SIG-M5 (cell line): ENCODE data around the gene MLH1.

ENCODE experiments used
- DNase-seq: peaks from one replicate; lab custom pipeline; 2025; lab: John Stamatoyannopoulos, UW

Gene MLH1

GRCh38 chr3:36981006-36981405 lies 12.3 kb upstream of the MLH1 start:
- no peak for DNase-seq

GRCh38 chr3:36988356-36988755 lies 5.0 kb upstream of the MLH1 start:
- no peak for DNase-seq

- DNase-seq: no peak
Observed at GRCh38 chr3:36989005-36989404, 4.3 kb upstream of the MLH1 start.

GRCh38 chr3:36989568-36989967 lies 3.8 kb upstream of the MLH1 start:
- DNase-seq: no peak

- no peak for DNase-seq
Observed at GRCh38 chr3:36991147-36991546, 2.2 kb upstream of the MLH1 start.

DNA sequence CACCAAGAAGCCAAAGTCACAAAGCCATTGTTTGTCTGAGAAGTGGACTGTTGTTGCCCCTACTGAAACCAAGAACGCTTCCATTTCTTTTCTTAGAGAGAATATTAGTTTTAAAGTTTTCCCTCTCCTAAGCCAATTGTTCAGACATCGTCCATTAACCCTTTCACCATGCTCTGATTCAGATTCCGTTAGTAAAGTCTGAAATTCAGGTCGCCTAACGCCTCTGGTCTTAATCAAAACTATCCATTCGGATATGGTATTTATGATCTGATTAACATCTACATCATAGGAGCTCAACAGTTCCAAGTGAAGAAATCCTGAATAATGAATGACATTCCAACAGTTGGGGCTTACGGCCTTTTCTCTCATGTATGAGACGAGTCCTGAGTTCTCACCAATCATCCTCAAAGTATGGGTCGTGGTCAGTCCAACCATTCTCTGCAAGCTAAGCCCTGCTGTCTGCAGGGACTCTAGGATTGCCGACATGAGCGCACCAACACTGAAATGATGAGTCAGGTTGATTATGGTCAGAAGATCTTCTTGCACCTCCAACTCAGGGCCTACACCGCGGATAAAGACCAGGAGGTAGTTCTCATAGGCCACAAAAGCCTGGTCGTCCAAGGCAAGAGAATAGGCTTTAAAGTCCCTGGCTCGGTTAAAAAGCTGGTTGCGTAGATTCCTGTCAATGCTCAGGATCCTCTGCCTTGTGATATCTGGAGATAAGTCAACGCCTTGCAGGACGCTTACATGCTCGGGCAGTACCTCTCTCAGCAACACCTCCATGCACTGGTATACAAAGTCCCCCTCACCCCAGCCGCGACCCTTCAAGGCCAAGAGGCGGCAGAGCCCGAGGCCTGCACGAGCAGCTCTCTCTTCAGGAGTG lies 1.2 kb upstream of the MLH1 start:
- DNase-seq: no peak

GRCh38 chr3:36992806-36993325 lies 452 bp upstream of the MLH1 start, which contains the start of gene EPM2AIP1:
EPM2AIP1 (minus strand) TSS chr3:36993131; CDS start chr3:36993077, 54 bp downstream.
- no peak for DNase-seq

DNA sequence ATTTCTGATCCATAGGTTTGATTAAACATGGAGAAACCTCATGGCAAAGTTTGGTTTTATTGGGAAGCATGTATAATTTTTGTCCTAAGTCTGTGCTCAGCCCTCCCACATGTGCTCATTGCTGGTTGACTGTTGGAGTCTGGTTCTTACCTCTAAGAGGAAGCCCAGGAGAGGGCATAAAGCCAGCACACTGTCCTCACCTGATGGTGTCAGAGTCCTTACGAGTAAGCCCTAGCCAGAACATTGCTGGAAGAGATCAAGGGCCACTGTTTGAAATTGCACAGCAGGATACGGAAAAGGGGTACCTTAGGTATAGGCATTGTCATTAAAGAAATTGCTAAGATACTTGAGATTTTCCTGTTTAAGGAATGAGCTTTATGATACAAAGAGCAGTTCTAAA lies 21.3 kb downstream of the MLH1 start:
- DNase-seq: no peak

GRCh38 chr3:37015642-37016041 lies 22.3 kb downstream of the MLH1 start:
- DNase-seq: no peak

DNA sequence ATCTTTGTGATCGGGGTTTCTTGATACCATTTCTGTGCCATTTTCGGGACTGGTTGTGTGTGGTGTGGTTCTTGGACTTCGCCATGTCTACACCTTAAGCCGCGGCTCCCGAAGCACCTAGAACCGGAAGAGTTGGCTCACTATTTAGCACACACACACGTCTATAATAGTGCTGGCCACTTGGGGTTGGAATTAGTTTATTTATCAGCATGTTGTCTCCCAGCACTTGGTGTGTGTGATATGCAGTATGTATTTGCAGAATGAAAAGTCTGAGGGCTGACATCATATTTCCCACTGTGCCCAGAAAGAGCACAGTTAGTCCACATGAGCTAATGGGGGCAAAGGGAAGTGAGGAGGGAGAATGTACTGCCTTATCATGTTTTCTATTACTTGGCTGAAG lies 23.6 kb downstream of the MLH1 start:
- DNase-seq: no peak

GRCh38 chr3:37017683-37018082 lies 24.4 kb downstream of the MLH1 start:
- no peak for DNase-seq

DNA sequence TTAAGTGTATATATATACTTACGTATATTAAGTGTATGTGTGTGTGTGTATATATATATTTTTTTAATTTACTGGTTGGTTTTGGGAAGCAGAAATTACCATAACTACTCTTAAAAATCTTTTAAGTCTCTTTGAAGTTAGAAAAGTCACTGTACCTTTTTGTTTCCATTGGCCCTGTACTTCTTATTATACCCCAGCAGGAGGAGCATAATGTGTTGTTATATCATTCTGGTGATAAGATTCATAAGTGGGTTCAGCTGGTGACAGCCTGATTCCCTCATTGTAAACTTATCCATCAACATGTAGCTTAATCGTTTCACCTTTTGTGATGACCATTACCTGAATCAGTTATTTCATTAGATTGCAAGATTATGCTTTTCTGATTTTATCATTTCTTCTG lies 30.8 kb downstream of the MLH1 start:
- DNase-seq: no peak

- peak; percentile 52 for DNase-seq
Observed at GRCh38 chr3:37024820-37025405, 31.6 kb downstream of the MLH1 start.

DNA sequence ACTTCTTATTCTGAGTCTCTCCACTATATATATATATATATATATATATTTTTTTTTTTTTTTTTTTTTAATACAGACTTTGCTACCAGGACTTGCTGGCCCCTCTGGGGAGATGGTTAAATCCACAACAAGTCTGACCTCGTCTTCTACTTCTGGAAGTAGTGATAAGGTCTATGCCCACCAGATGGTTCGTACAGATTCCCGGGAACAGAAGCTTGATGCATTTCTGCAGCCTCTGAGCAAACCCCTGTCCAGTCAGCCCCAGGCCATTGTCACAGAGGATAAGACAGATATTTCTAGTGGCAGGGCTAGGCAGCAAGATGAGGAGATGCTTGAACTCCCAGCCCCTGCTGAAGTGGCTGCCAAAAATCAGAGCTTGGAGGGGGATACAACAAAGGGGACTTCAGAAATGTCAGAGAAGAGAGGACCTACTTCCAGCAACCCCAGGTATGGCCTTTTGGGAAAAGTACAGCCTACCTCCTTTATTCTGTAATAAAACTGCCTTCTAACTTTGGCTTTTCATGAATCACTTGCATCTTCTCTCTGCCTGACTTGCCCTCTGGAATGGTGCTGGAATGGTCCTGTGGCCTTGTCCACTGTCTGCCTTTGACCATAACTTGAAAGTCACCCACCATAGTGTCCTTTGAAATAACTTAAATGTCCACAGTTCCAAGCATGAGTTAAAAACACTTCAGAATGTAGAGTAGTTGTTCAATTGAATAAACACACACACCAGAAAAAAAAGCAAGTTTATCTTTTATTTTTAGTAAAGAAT lies 32.4 kb downstream of the MLH1 start:
- no peak for DNase-seq

GRCh38 chr3:37026851-37027250 lies 33.5 kb downstream of the MLH1 start:
- DNase-seq: no peak

- no peak for DNase-seq
Observed at GRCh38 chr3:37028329-37028728, 35.0 kb downstream of the MLH1 start.

DNA sequence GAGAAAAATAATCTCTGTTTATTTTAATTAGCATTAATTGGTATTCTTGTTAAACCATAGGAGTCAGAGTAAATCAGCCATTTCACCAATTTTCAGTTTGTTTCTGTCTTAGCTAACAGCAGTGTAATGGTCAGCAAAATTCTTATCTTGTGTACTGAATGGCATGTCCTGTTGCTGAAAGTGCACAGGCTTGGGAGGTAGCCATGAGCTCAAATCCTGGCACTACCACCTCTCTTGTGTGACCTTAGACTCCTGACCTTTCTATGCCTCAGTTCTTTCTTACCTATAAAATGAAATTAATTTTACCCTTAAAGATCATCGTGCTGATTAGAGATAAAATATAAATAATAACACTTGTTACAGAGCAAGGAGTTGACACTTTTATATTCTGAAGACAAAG lies 35.8 kb downstream of the MLH1 start:
- DNase-seq: no peak

DNA sequence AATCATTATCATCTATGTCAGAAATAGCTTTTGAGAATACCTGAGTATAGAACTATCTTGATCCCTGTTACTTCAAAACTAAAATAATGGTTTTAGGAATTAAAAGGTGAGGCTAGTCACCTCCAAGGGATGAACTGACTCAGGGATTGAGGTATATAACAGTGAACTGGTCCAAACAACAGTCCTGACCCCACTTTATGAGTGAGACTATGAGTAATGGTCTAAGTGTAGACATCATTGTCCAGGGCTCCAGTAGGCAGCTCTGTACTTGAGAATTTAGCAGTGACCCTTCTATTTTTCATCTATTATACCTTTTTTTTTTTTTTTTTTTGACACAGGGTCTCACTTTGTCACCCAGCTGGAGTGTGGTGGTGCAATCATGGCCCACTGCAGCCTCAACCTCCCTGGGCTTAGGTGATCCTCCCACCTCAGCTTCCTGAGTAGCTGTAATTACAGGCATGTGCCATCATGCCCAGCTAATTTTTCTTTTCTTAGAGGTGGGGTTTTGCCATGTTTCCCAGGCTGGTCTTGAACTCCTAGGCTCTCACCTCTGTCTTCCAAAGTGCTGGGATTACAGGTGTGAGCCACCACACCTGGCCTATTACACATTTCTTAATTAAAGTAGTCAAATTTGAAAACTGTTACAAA lies 36.3 kb downstream of the MLH1 start:
- DNase-seq: no peak

DNA sequence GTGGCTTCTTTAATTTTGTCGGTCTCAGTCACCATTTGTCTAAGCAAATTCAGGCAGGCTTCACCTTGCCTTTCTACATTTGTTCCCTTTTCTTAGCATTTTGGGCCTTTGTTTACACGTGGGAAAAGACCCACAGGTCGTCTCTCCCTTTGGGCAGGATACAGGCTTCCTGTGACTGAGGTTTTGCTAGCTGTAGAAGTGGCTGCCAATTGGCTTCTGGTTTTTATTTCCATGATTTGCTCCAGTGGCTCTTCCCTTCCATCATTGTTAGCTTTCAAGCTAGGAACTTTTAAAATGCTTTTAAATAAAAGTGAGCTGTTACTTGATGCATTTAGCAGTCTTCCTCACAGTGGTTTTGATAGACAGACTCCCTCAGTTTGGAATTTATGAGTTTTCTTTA lies 37.3 kb downstream of the MLH1 start:
- DNase-seq: no peak

DNA sequence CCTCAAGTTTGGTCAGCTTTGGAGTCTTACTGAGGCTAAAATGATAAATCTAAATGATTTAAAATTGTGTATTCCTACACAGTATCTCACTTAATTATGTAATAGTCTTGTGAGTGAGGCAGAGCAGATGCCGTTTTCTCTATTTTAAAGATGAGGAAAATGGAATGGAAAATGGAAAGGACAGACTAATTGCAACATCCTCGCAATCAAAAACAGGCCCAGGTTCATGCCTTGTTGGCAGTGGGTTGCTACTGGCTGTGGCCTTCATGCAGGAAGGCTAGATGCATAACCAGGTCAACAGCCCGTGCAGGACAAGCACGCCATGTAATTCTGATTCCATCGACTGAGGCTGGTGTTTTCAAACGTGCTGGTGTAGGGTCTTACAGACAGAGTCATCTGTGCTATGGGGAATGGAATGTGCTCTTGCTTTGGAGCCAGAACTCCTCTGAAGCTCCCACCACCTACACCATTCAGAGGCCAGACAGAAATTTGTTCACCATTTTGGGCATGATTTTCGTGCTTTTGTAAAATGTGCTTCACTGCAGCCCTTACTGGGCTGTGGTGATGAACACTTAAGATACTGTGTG lies 37.9 kb downstream of the MLH1 start:
- DNase-seq: no peak

DNA sequence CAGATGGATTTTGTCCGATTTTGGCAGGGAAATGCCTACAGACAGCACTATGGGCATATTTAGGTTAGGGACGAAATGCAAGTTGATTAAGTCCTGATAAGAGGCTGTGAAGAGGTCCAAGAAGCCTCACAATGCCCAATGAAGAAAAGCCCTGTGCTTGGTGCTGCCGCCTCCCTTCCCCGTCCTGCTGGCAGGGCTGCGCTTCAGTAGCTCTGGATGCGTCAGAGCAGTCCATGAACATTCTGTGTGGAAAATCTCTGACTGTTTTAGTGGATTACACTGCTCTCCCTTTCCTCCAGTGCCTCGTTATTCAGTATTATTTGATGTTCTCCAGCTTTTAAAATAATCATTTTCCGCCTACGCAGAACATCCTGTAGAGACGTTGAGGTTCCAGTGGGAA lies 39.6 kb downstream of the MLH1 start:
- DNase-seq: no peak

- DNase-seq: no peak
Observed at GRCh38 chr3:37037352-37037751, 44.0 kb downstream of the MLH1 start.
